ENCODE measurements around the gene NCBP2L.
"Not testable (repeated sequence)": the region's sequence is repeated elsewhere in the genome, so short reads cannot be mapped to it uniquely, and the experiment has no call there.

NCBP2L gene

DNA sequence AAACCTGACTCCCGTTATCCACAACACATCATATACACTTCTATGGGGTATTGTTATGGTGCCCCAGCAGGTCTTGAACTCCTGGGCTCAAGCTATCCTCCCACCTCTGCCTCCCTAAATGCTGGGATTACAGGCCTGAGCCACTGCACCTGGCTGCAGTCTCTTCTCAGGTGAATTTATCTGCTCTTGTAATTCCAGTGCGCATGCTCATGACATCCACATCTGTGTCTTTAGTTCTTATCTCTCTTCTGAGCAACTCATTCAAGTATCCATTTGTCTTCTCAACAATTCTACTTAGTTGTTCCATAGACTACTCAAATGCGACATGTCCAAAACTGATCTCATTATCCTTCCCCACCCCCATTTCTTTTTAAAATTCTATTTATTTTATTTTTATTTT is 27.6 kb downstream of the NCBP2L start:
- DNase-seq (ENCODE audit: extremely low read depth, low read depth), result no peak
- TF ChIP-seq, protein P1, sequence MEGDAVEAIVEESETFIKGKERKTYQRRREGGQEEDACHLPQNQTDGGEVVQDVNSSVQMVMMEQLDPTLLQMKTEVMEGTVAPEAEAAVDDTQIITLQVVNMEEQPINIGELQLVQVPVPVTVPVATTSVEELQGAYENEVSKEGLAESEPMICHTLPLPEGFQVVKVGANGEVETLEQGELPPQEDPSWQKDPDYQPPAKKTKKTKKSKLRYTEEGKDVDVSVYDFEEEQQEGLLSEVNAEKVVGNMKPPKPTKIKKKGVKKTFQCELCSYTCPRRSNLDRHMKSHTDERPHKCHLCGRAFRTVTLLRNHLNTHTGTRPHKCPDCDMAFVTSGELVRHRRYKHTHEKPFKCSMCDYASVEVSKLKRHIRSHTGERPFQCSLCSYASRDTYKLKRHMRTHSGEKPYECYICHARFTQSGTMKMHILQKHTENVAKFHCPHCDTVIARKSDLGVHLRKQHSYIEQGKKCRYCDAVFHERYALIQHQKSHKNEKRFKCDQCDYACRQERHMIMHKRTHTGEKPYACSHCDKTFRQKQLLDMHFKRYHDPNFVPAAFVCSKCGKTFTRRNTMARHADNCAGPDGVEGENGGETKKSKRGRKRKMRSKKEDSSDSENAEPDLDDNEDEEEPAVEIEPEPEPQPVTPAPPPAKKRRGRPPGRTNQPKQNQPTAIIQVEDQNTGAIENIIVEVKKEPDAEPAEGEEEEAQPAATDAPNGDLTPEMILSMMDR (IDR thresholded peaks at IDR 0.05; ENCODE audit: low read depth, low read length), result no peak

DNA sequence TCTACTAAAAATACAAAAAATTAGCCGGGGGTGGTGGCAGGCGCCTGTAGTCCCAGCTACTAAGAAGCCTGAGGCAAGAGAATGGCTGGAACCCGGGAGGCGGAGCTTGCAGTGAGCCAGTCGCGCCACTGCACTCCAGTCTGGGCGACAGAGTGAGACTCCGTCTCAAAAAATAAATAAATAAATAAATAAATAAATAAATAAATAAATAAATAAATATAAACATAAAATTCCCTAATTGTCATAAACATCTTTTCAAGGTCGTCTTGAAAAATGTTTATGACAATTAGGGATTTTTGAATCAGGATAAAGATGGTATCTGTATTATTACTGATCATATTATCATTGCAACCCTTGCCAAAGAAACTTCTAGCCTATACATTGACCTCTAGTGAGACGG is 32.5 kb downstream of the NCBP2L start:
- DNase-seq (ENCODE audit: extremely low read depth, low read depth), result not testable (repeated sequence)

DNA sequence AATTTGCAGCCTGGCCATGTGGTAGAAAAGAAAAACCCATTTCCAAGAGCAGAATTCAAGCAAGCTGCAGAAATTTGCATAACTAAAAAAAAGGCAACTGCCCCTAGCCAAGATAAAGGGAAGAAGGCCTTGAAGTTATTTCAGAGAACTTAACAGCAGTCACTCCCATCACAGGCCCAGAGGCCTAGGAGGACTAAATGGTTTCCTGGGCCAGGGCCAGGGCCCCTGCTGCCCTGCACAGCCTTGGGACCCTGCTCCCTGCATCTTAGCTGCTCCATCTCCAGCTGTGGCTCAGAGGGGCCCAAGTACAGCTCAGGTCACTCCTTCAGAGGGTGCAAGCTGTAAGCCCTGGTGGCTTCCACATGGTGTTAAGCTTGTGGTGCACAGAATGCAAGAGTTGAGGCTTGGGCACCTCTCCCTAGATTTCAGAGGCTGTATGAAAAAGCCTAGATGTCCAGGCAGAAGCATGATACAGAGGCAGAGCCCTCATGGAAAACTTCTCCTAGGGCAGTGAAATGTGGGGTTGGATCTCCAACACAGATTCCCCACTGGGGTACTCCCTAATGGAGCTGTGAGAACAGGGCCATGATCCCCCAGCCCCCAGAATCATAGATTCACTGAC is 41.5 kb downstream of the NCBP2L start:
- TF ChIP-seq, protein P1 (IDR thresholded peaks at IDR 0.05; ENCODE audit: low read depth, low read length), result no peak
- DNase-seq (ENCODE audit: extremely low read depth, low read depth), result no peak

DNA sequence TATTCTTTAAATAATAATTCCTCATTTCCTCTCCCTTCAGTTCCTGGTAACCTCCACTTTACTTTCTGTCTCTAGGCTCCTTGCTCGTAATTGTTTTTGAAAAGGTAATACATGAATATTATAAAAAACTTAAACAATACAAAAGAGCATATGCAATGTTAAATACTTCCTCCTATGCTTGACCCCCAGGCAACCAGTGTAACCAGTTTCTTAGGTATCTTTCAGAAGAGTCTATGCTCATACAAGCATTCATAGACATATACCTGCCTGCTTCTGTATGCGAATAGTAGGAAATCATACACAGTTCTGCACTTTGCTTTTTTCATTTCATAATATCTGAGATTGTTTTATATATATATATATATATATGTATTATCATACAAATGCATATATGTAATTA is 45.5 kb downstream of the NCBP2L start:
- DNase-seq (ENCODE audit: extremely low read depth, low read depth), result no peak
- TF ChIP-seq, protein P1 (IDR thresholded peaks at IDR 0.05; ENCODE audit: low read depth, low read length), result no peak

DNA sequence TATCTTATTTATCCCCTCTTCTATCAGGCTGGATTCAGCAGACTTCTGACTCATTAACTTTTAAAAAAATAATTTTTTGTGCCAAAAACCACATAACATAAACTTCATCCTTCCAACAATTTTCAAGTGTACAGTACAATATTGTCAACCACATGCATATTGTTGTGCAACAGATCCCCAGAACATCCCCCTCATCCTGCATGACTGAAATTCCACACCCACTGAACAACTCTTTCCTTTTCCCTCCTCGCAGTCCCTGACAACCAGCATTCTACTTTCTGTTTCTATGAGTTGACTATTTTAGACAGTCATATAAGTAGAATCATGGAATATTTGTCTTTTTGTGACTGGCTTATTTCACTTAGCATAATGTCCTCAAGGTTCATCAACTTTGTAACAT is 45.9 kb downstream of the NCBP2L start:
- peak; percentile 47 for DNase-seq (ENCODE audit: extremely low read depth, low read depth)
- TF ChIP-seq, protein P1 (IDR thresholded peaks at IDR 0.05; ENCODE audit: low read depth, low read length), result no peak

DNA sequence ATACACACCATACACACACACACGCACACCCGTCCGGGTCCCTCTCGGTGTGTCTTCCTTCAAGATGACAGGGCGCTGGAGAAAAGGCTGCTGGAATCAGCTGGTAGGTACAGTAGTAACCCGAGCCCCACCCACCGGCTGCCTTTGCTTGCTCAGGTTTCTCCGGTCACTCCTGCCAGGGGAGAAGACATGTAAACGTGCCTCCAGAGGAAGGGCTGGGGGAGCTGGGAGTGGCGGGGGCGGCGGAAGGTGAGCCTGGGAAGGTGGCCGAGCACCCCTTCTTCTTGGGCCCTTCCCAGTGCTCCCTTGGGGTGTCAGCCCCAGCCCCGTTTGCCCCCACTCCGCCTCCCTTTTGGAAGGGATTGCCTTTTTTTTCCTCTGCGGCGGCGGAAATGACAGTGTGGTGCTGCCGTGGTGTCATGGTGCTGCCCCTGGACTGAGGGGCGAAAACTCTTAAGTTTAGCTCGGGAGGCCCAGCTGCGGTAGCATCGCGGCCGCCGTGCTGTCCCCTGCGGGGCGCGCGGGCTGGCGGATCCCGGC is 48.2 kb downstream of the NCBP2L start, which contains the start of gene MID2:
MID2 (plus strand) TSS at position 169 of the 540 bp plus-strand sequence. CDS start 561 bp downstream, outside the sequence.
- no peak for DNase-seq (ENCODE audit: extremely low read depth, low read depth)
- TF ChIP-seq, protein P1 (IDR thresholded peaks at IDR 0.05; ENCODE audit: low read depth, low read length), result no peak

DNA sequence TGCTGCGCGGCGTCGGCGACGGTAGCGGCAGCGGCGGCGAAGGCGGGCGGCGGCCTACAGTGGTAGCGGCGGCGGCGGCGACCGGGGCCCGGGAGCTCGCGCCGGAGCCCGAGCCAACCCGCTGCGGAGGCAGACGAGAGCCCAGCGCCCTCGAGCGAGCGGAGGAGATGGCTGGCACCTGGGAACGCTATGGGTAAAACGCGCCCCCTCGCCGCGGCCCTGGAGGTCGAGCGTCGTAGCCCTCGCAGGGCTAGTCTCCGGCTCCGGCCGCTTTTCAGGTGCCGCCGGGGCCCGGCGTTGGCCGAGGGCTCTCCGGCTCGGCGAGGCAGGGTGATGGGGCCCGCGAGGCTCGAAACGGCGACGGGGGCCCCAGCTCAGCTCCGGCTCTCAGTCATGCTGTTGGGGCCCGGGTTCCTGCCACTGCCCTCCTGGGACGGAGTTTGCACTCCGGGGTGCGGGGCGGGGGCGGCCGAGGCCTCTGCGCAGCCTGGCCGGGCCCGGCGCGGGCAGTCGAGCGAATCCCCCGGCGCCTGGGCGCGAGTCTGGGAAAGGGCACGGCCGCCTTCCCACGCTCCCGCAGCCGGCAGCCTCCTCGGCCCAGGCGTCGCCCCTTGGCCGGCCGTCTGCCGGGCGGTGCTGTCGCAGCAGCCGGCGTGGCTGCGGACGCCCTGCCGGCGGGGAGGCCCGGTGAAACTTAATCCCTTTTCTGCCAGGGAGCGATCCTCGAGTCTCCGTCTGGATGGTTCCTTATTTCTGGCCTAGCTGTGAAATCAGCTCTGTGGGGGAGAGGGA is 48.9 kb downstream of the NCBP2L start:
- TF ChIP-seq, protein P1 (IDR thresholded peaks at IDR 0.05; ENCODE audit: low read depth, low read length), result no peak
- no peak for DNase-seq (ENCODE audit: extremely low read depth, low read depth)

All from AG09319 (cell line).